ENCODE measurements around the gene CACNG4. TPM values are rescaled to one million over a fixed set of nuclear protein-coding genes. Genes with fewer than 3 reads are reported as not detected.

CACNG4 gene
- total RNA-seq, 1 donor from 2014 or later = 0.34 TPM

- TF ChIP-seq EZH2phosphoT487 (IDR thresholded peaks at IDR 0.05) = no peak
- no peak for TF ChIP-seq CTCF (IDR thresholded peaks at IDR 0.05)
- Mint-ChIP-seq H3K27me3 (ENCODE audit: insufficient read depth, low read depth) (peaks cover 5% of the 10 kb centered on the region), H3K9me3 (no peaks in the 10 kb centered on the region), H3K36me3 (peaks cover 32% of the 10 kb centered on the region), H3K4me3 (no peak overlapping the region), H3K27ac (no peak overlapping the region), H3K4me1 (peaks cover 21% of the 10 kb centered on the region)
- Histone ChIP-seq H3K27ac (no peak overlapping the region), H4K20me1 (ENCODE audit: low read depth) (no peaks in the 10 kb centered on the region), H3K79me2 (ENCODE audit: low read depth) (no peaks in the 10 kb centered on the region), H3K36me3 (no peaks in the 10 kb centered on the region), H2AFZ (replicated peaks) (no peak overlapping the region), H3K9ac (no peak overlapping the region), H3K27me3 (no peaks in the 10 kb centered on the region), H3K4me2 (no peak overlapping the region), H3F3A (ENCODE audit: low read depth) (no peaks in the 10 kb centered on the region), H3K9me3 (ENCODE audit: low read depth) (no peaks in the 10 kb centered on the region), H3K4me3 (no peak overlapping the region), H3K4me1 (peaks cover 8% of the 10 kb centered on the region)
- DNase-seq (ENCODE audit: low spot score) = no peak
Observed at GRCh38 chr17:67013891-67014290, 49.4 kb downstream of the CACNG4 start.

- H3K4me2 ChIP-seq = no peak overlapping the region
- H3K4me1 ChIP-seq = peaks cover 9% of the 10 kb centered on the region
- H3K27me3 ChIP-seq = no peaks in the 10 kb centered on the region
- no peak for DNase-seq (ENCODE audit: low spot score)
- H3K79me2 ChIP-seq (ENCODE audit: low read depth) = no peaks in the 10 kb centered on the region
- H3K4me3 ChIP-seq = no peak overlapping the region
- Mint-ChIP-seq H3K27ac (peak overlapping the region; percentile 72), H3K4me3 (no peak overlapping the region), H3K27me3 (ENCODE audit: insufficient read depth, low read depth) (peaks cover 5% of the 10 kb centered on the region), H3K9me3 (no peaks in the 10 kb centered on the region), H3K36me3 (peaks cover 26% of the 10 kb centered on the region), H3K4me1 (peaks cover 20% of the 10 kb centered on the region)
- no peaks in the 10 kb centered on the region for H4K20me1 ChIP-seq (ENCODE audit: low read depth)
- no peaks in the 10 kb centered on the region for H3K36me3 ChIP-seq
- no peak overlapping the region for H3K9ac ChIP-seq
- H3F3A ChIP-seq (ENCODE audit: low read depth) = no peaks in the 10 kb centered on the region
- no peak for TF ChIP-seq EZH2 (IDR thresholded peaks at IDR 0.05)
- no peak for TF ChIP-seq CTCF (IDR thresholded peaks at IDR 0.05)
- TF ChIP-seq EZH2phosphoT487 (IDR thresholded peaks at IDR 0.05) = no peak
- no peak overlapping the region for H2AFZ ChIP-seq (replicated peaks)
- H3K27ac ChIP-seq = no peak overlapping the region
- H3K9me3 ChIP-seq (ENCODE audit: low read depth) = no peaks in the 10 kb centered on the region
Observed at GRCh38 chr17:67015001-67015400, 50.5 kb downstream of the CACNG4 start.

GRCh38 chr17:67016039-67016762 is 51.7 kb downstream of the CACNG4 start:
- Mint-ChIP-seq H3K4me3 (no peak overlapping the region), H3K27me3 (ENCODE audit: insufficient read depth, low read depth) (peaks cover 5% of the 10 kb centered on the region), H3K36me3 (peaks cover 26% of the 10 kb centered on the region), H3K4me1 (peaks cover 18% of the 10 kb centered on the region), H3K9me3 (no peaks in the 10 kb centered on the region), H3K27ac (no peak overlapping the region)
- Histone ChIP-seq H3K9ac (no peak overlapping the region), H3K4me2 (no peak overlapping the region), H3K36me3 (no peaks in the 10 kb centered on the region), H3K9me3 (ENCODE audit: low read depth) (no peaks in the 10 kb centered on the region), H2AFZ (replicated peaks) (no peak overlapping the region), H3F3A (ENCODE audit: low read depth) (no peaks in the 10 kb centered on the region), H3K27me3 (no peaks in the 10 kb centered on the region), H3K4me1 (peaks cover 9% of the 10 kb centered on the region), H3K27ac (no peak overlapping the region), H3K4me3 (no peak overlapping the region), H4K20me1 (ENCODE audit: low read depth) (no peaks in the 10 kb centered on the region), H3K79me2 (ENCODE audit: low read depth) (no peaks in the 10 kb centered on the region)
- no peak for DNase-seq (ENCODE audit: low spot score)
- no peak for TF ChIP-seq EZH2phosphoT487 (IDR thresholded peaks at IDR 0.05)
- peak; percentile 28 for TF ChIP-seq CTCF (IDR thresholded peaks at IDR 0.05)
- no peak for TF ChIP-seq EZH2 (IDR thresholded peaks at IDR 0.05)
